Breast epithelium (tissue), 4 donors: ENCODE measurements around the gene CDO1. TPM values are rescaled to one million over a fixed set of nuclear protein-coding genes. Genes with fewer than 3 reads are reported as not detected.

Experiments
- DNase-seq, 2 donors: peaks; one replicate each; pipeline ENCODE4 v3.0.0-alpha.2; 2019; ENCODE audit warnings: low spot score in 2 of 2
- H3K27ac ChIP-seq, 2 donors: fragments of 200-600 bp; sonication (generic) in 1 of 2; one replicate each; pipeline ENCODE4 v1.5.1; 2016 to 2019; ENCODE audit warnings: mild to moderate bottlenecking in 1 of 2
- H3K27me3 ChIP-seq, 2 donors: fragments of 200-600 bp; sonication (generic) in 1 of 2; one replicate each; pipeline versions ENCODE4 v1.5.1 to v1.6.0; 2017 to 2019; ENCODE audit warnings: control low read depth in 1 of 2, mild to moderate bottlenecking in 1 of 2
- H3K36me3 ChIP-seq: fragments of 200-600 bp; one replicate; pipeline ENCODE4 v1.5.1; 2019
- H3K4me1 ChIP-seq, 2 donors: fragments of 200-600 bp; sonication (generic); one replicate each; pipeline ENCODE4 v1.5.1; 2016 to 2019; ENCODE audit warnings: control low read depth in 1 of 2
- H3K4me3 ChIP-seq, 3 donors: fragments of 200-600 bp; sonication (generic); 1 replicate in 2 of 3; 2 replicates in 1 of 3; pipeline ENCODE4 v1.5.1; 2016 to 2019; ENCODE audit warnings: mild to moderate bottlenecking in 3 of 3, moderate library complexity in 2 of 3
- H3K9me3 ChIP-seq, 2 donors: fragments of 200-600 bp; sonication (generic) in 1 of 2; one replicate each; pipeline ENCODE4 v1.5.1; 2016 to 2019; ENCODE audit warnings: control low read depth in 1 of 2
- CTCF ChIP-seq, 3 donors: fragments of 450-650 bp; IDR thresholded peaks; one replicate each; pipeline ENCODE4 v1.5.1; 2016 to 2017; ENCODE audit warnings: antibody characterized with exemption in 3 of 3, mild to moderate bottlenecking in 3 of 3, moderate library complexity in 3 of 3
- POLR2A ChIP-seq: fragments of 450-650 bp; IDR thresholded peaks from one replicate; pipeline ENCODE4 v1.6.1; 2016; ENCODE audit warnings: antibody characterized with exemption, mild to moderate bottlenecking, moderate library complexity
- POLR2AphosphoS5 ChIP-seq, 3 donors: sonication (generic); formaldehyde crosslinking; IDR thresholded peaks; one replicate each; pipeline ENCODE4 v1.6.1; 2017; ENCODE audit warnings: antibody characterized with exemption in 3 of 3
- intact Hi-C: fragments of 100-400 bp; cut with DNase I; formaldehyde crosslinking; loops from one replicate; pipeline ENCODE4 v1.15.1; 2023; ENCODE audit warnings: low total_unique reads
- total RNA-seq, 3 donors: library from RNA; depleted of rRNA; stranded (reverse); fragments of >200 nt; gene quantifications; one replicate each; pipeline ENCODE4 v1.1.0, GENCODE V29; 2016

Gene CDO1
- total RNA-seq, 3 donors from 2014 or later: 47.7 to 342 (median 54.7) TPM

- H3K9me3 ChIP-seq: no peaks in the 10 kb centered on the region
- no peak for DNase-seq
- H3K27ac ChIP-seq: no peak overlapping the region
- TF ChIP-seq POLR2AphosphoS5 (IDR thresholded peaks at IDR 0.05) (no peak), POLR2A (no peak), CTCF (IDR thresholded peaks at IDR 0.05) (no peak)
- H3K36me3 ChIP-seq: no peaks in the 10 kb centered on the region
- H3K4me1 ChIP-seq: no peaks in the 10 kb centered on the region
- intact Hi-C loops: no loop called here
- no peak overlapping the region for H3K4me3 ChIP-seq
- peaks cover 0 to 1% of the 10 kb centered on the region in 2 donors for H3K27me3 ChIP-seq
Measured at GRCh38 chr5:115806986-115807653, 9.3 kb downstream of the CDO1 start.

GRCh38 chr5:115801984-115802383 lies 14.5 kb downstream of the CDO1 start:
- DNase-seq: no peak
- Histone ChIP-seq H3K4me3 (no peak overlapping the region), H3K27ac (no peak overlapping the region), H3K4me1 (no peaks in the 10 kb centered on the region), H3K27me3 (no peaks in the 10 kb centered on the region), H3K9me3 (no peaks in the 10 kb centered on the region), H3K36me3 (no peaks in the 10 kb centered on the region)
- TF ChIP-seq POLR2AphosphoS5 (IDR thresholded peaks at IDR 0.05) (no peak), CTCF (IDR thresholded peaks at IDR 0.05) (no peak), POLR2A (no peak)
- intact Hi-C loops: no loop called here

- intact Hi-C loops: no loop called here
- no peaks in the 10 kb centered on the region for H3K27me3 ChIP-seq
- no peak for DNase-seq
- no peaks in the 10 kb centered on the region for H3K9me3 ChIP-seq
- TF ChIP-seq CTCF (IDR thresholded peaks at IDR 0.05) (no peak), POLR2A (no peak), POLR2AphosphoS5 (IDR thresholded peaks at IDR 0.05) (no peak)
- H3K36me3 ChIP-seq: no peaks in the 10 kb centered on the region
- H3K27ac ChIP-seq: no peak overlapping the region
- H3K4me1 ChIP-seq: no peaks in the 10 kb centered on the region
- H3K4me3 ChIP-seq: no peak overlapping the region
Measured at GRCh38 chr5:115801152-115801551, 15.3 kb downstream of the CDO1 start.

- intact Hi-C loops: no loop called here
- no peaks in the 10 kb centered on the region for H3K36me3 ChIP-seq
- no peaks in the 10 kb centered on the region for H3K4me1 ChIP-seq
- no peak for DNase-seq
- no peak overlapping the region for H3K27ac ChIP-seq
- TF ChIP-seq POLR2A (no peak), CTCF (IDR thresholded peaks at IDR 0.05) (no peak), POLR2AphosphoS5 (IDR thresholded peaks at IDR 0.05) (no peak)
- H3K4me3 ChIP-seq: no peak overlapping the region
- H3K27me3 ChIP-seq: no peaks in the 10 kb centered on the region
- H3K9me3 ChIP-seq: no peaks in the 10 kb centered on the region
Measured at GRCh38 chr5:115800108-115800507, 16.4 kb downstream of the CDO1 start.

- H3K27me3 ChIP-seq: no peaks in the 10 kb centered on the region
- DNase-seq: no peak
- no peaks in the 10 kb centered on the region for H3K4me1 ChIP-seq
- TF ChIP-seq POLR2A (no peak), CTCF (IDR thresholded peaks at IDR 0.05) (no peak), POLR2AphosphoS5 (IDR thresholded peaks at IDR 0.05) (no peak)
- H3K9me3 ChIP-seq: no peaks in the 10 kb centered on the region
- no peak overlapping the region for H3K4me3 ChIP-seq
- no peak overlapping the region for H3K27ac ChIP-seq
- no peaks in the 10 kb centered on the region for H3K36me3 ChIP-seq
- intact Hi-C loops: no loop called here
Measured at GRCh38 chr5:115798252-115798651, 18.2 kb downstream of the CDO1 start.
